Heart right ventricle (tissue), 16 donors: ENCODE data around the gene TBC1D17. TPM values are rescaled to one million over a fixed set of nuclear protein-coding genes. Genes with fewer than 3 reads are reported as not detected.

ENCODE experiments used
- ATAC-seq, 8 donors: fragments of 200-7000 bp; cut with Tn5 transposase; one replicate each; pipeline ENCODE4 v1.9.1; 2020; ENCODE audit warnings: mild to moderate bottlenecking in 8 of 8, moderate library complexity in 8 of 8, moderate number of reproducible peaks in 1 of 8
- DNase-seq, 2 donors: peaks; one replicate each; pipeline ENCODE4 v3.0.0-alpha.2; 2020
- H3K27ac ChIP-seq, 10 donors: fragments of 200-600 bp; sonication (generic) in 2 of 10; one replicate each; pipeline versions ENCODE4 v1.5.0 to v1.8.0; 2020 to 2022; ENCODE audit warnings: mild to moderate bottlenecking in 3 of 10
- H3K27me3 ChIP-seq, 7 donors: fragments of 200-600 bp; one replicate each; pipeline ENCODE4 v1.8.0; 2021 to 2022; ENCODE audit warnings: mild to moderate bottlenecking in 2 of 7
- H3K36me3 ChIP-seq, 9 donors: fragments of 200-600 bp; sonication (generic) in 1 of 9; one replicate each; pipeline versions ENCODE4 v1.5.0 to v1.8.0; 2020 to 2022; ENCODE audit warnings: mild to moderate bottlenecking in 2 of 9
- H3K4me1 ChIP-seq, 9 donors: fragments of 200-600 bp; sonication (generic) in 1 of 9; one replicate each; pipeline versions ENCODE4 v1.5.0 to v1.8.0; 2020 to 2022; ENCODE audit warnings: mild to moderate bottlenecking in 4 of 9
- H3K4me3 ChIP-seq, 10 donors: fragments of 200-600 bp; sonication (generic) in 2 of 10; one replicate each; pipeline versions ENCODE4 v1.5.0 to v1.8.0; 2020 to 2022; ENCODE audit warnings: mild to moderate bottlenecking in 7 of 10, moderate library complexity in 2 of 10
- H3K9me3 ChIP-seq, 11 donors: fragments of 200-600 bp in 10 of 11; sonication (generic) in 2 of 11; one replicate each; pipeline versions ENCODE4 v1.5.0 to v1.8.0; 2013 to 2022; ENCODE audit warnings: mild to moderate bottlenecking in 2 of 11, control low read depth in 1 of 11, moderate library complexity in 1 of 11
- WGBS, 2 donors: extraction: QIAGEN DNeasy Blood & Tissue Kit; methylation state at CpG; one replicate each; pipeline ENCODE4 v1.1.7; 2013; ENCODE audit warnings: inconsistent platforms in 1 of 2; 5-methylcytosine and 5-hydroxymethylcytosine counted together
- intact Hi-C, 10 donors: fragments of 100-400 bp; cut with DNase I; formaldehyde crosslinking; loops; one replicate each; pipeline versions ENCODE4 v1.11.1 to v1.14.2; 2022
- polyA plus RNA-seq, 2 donors: library from polyadenylated mRNA; stranded (reverse); fragments of 200-250 nt; gene quantifications; one replicate each; pipeline ENCODE4 v1.2.3, GENCODE V29; 2013
- total RNA-seq, 10 donors: library from RNA; stranded (reverse); fragmentation: NEBNext Ultra II Directional in 3 of 10; extraction: Animal tissue kit (Norgen Biotek cat#: 25700) in 3 of 10; gene quantifications; one replicate each; pipeline versions ENCODE4 v1.2.1 to v1.2.4, GENCODE V29; 2021 to 2023
- TF ChIP-seq, protein P1 (sequence below), 9 donors: fragments of 200-600 bp; sonication (generic) in 2 of 9; IDR thresholded peaks; one replicate each; pipeline versions ENCODE4 v1.5.0 to v1.8.0; 2021 to 2022; ENCODE audit warnings: antibody characterized with exemption in 9 of 9, mild to moderate bottlenecking in 5 of 9, moderate library complexity in 1 of 9
- donor health status: Arrhythmogenic right ventricular cardiomyopathy.
- donor health status: ischemic (EF 13 %, LVEDD 7.1; RV severe dilation, severe dysfunction).
- donor health status: healthy with polysubstance abuse.
- donor health status: DM: no; HTN: yes; CAD: no.
- donor health status: DM: no; HTN: no; CAD: no.
- donor health status: ischemic (EF 25% LVEDD 6.9; RV normal size, moderate dysfunction).
- donor health status: ischemic (EF 25% LVEDD 5.7; RV mildly dilated, moderate dysfunction).
- donor health status: healthy.
- donor health status: DM: yes; HTN: yes; CAD: no.
- donor health status: Ischemic cardiomyopathy.
- donor health status: ischemic (EF 35%, LVEDD 5.7; RV mildly dilated, moderate dysfunction).
- donor health status: nonischemic (EF 11% LVEDD 7.7; RV severe dilation, severe dysfunction).
- donor health status: DM: yes; HTN: yes; CAD: no.
- donor health status: PGD.
- donor health status: ischemic (EF 29% LVEDD 5.4; RV normal size, mild dysfunction).
- donor health status: nonischemic (EF 23%, LVEDD 6.1; RV moderate dilation, normal function).

Gene TBC1D17
- total and polyA plus RNA-seq, 12 donors: 30.4 to 57.9 (median 49.8) TPM

DNA sequence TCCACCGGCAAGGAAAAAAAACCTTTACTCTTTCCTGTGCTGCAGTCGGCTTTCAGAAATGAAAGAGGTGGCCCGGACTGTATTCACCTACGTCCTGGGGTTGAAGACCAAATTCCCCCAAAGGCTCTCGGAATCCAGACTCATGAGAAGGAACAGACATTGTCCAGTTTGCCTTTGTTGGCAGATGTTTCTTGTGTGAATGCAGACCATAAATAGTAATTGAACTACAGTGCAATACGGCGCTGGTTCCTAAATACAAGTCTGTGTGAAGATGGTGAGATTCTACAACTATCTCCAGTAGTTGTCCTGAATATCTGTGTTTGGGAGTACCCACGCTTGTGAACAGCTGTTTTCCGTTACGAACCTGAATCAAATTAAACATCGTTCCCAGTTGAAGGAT lies 37.8 kb upstream of the TBC1D17 start:
- WGBS, 2 donors: 84 to 85% methylated on average over 11 of the region's 11 CpGs
- ATAC-seq (no peak), DNase-seq (no peak)
- intact Hi-C loops: loop anchor here in 1 of 10 donors (10.0 kb wide), 1 partner anchor 1235 kb away; no protein-coding TSS in a partner anchor
- Histone ChIP-seq H3K9me3 (no peaks in the 10 kb centered on the region), H3K4me3 (no peak overlapping the region), H3K36me3 (peaks cover 0 to 72% (median 33%) of the 10 kb centered on the region in 9 donors), H3K27me3 (no peaks in the 10 kb centered on the region), H3K4me1 (peaks cover 0 to 5% (median 0%) of the 10 kb centered on the region in 9 donors), H3K27ac (no peak overlapping the region)
- TF ChIP-seq, protein P1, sequence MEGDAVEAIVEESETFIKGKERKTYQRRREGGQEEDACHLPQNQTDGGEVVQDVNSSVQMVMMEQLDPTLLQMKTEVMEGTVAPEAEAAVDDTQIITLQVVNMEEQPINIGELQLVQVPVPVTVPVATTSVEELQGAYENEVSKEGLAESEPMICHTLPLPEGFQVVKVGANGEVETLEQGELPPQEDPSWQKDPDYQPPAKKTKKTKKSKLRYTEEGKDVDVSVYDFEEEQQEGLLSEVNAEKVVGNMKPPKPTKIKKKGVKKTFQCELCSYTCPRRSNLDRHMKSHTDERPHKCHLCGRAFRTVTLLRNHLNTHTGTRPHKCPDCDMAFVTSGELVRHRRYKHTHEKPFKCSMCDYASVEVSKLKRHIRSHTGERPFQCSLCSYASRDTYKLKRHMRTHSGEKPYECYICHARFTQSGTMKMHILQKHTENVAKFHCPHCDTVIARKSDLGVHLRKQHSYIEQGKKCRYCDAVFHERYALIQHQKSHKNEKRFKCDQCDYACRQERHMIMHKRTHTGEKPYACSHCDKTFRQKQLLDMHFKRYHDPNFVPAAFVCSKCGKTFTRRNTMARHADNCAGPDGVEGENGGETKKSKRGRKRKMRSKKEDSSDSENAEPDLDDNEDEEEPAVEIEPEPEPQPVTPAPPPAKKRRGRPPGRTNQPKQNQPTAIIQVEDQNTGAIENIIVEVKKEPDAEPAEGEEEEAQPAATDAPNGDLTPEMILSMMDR (IDR thresholded peaks at IDR 0.05): no peak

DNA sequence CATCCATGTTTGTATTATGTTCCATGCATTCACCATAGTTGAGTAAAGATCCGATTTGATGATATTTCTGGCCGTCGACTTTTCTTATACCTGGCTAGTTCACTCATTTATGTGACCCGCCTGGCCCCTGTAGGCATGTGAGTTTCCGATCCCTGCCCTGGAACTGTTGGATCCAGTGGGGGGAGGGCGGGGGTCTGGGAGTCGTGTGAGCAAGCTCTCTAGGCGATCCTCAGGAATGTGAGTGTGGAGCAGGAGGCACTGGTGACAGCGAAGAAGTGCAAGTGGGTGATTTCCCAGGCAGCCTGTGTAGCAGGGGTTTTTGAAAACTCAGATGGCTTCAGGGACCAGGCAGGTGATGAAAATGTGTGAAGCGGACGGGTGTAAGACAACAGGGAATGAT lies 37.2 kb upstream of the TBC1D17 start:
- TF ChIP-seq, protein P1 (IDR thresholded peaks at IDR 0.05): no peak
- no peak for ATAC-seq
- 77 to 92% methylated on average over 11 of the region's 11 CpGs for WGBS, 2 donors
- intact Hi-C loops: no loop called here
- H3K36me3 ChIP-seq: peaks cover 0 to 66% (median 30%) of the 10 kb centered on the region in 9 donors
- no peaks in the 10 kb centered on the region for H3K9me3 ChIP-seq
- H3K27me3 ChIP-seq: no peaks in the 10 kb centered on the region
- H3K4me1 ChIP-seq: peaks cover 0 to 5% (median 0%) of the 10 kb centered on the region in 9 donors
- no peak overlapping the region for H3K4me3 ChIP-seq
- no peak for DNase-seq
- no peak overlapping the region for H3K27ac ChIP-seq

DNA sequence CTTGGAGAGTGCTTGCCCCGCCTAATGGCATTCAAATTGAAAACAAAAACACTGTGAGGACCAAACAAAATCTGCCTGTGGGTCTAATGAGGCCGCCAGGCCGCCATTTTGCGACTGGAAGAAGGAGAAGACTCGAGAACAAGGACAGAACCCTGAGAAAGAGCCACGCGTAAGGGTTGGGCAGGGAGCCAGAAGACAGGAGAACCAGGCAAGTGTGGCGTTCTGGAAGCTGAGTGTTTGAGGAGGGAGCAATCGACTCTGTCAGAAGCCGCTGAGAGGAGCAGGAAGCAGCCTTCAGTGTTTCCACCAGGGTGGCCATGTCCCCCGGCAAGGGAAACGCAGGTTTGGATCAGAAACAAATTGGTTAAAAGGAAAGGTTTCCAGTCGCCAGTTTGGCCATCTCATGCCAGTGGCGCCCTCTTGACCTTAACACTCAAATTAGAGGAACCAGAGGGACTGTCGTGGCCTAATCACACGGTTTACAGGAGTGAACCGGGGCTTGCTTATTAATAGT lies 36.7 kb upstream of the TBC1D17 start:
- Histone ChIP-seq H3K9me3 (no peaks in the 10 kb centered on the region), H3K4me1 (peaks cover 0 to 5% (median 0%) of the 10 kb centered on the region in 9 donors), H3K27ac (no peak overlapping the region), H3K36me3 (peaks cover 0 to 62% (median 25%) of the 10 kb centered on the region in 9 donors), H3K4me3 (no peak overlapping the region), H3K27me3 (no peaks in the 10 kb centered on the region)
- WGBS, 2 donors: 76 to 82% methylated on average over 17 of the region's 17 CpGs
- intact Hi-C loops: no loop called here
- ATAC-seq (no peak), DNase-seq (no peak)
- TF ChIP-seq, protein P1 (IDR thresholded peaks at IDR 0.05): no peak

DNA sequence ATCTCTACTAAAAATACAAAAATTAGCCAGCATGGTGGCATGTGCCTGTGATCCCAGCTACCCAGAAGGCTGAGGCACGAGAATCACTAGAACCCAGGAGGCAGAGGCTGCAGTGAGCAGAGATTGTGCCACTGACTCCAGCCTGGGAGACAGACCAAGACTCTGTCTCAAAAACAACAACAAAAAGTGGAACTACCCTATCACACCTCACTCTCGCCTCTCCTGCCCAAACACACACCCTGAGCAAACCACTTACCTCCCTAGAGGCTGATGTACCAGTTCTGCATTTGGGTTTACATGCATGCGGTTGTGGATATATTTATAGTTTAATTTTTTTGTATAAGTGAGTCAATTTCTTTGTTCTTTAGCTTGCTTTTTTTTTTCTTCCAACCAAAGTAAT lies 34.2 kb upstream of the TBC1D17 start:
- ATAC-seq: no peak
- no peaks in the 10 kb centered on the region for H3K27me3 ChIP-seq
- WGBS, 2 donors: 93 to 94% methylated on average over 3 of the region's 3 CpGs
- peaks cover 0 to 37% (median 11%) of the 10 kb centered on the region in 9 donors for H3K36me3 ChIP-seq
- H3K4me3 ChIP-seq: no peak overlapping the region
- TF ChIP-seq, protein P1 (IDR thresholded peaks at IDR 0.05): no peak
- no peak for DNase-seq
- peaks cover 0 to 6% (median 0%) of the 10 kb centered on the region in 9 donors for H3K4me1 ChIP-seq
- H3K27ac ChIP-seq: no peak overlapping the region
- no peaks in the 10 kb centered on the region for H3K9me3 ChIP-seq
- intact Hi-C loops: no loop called here
